Keratinocyte (primary cell): ENCODE measurements around the gene COMMD4.

ENCODE experiments used
- EZH2 ChIP-seq: IDR thresholded peaks from one replicate; pipeline ENCODE4 v1.6.1; 2012; ENCODE audit warnings: inconsistent platforms, mild to moderate bottlenecking, low read length, moderate library complexity
- TF ChIP-seq, protein P1 (sequence below), 3 experiments: IDR thresholded peaks in 1 of 3; conservative IDR thresholded peaks in 1 of 3; optimal IDR thresholded peaks in 1 of 3; 2 replicates in 2 of 3; 3 replicates in 1 of 3; pipeline versions ENCODE3 to v1.5.1; 2011; ENCODE audit warnings: low read length in 3 of 3, mild to moderate bottlenecking in 3 of 3, moderate library complexity in 2 of 3, control low read depth in 1 of 3, inconsistent platforms in 1 of 3; ENCODE audit not compliant: insufficient read depth in 2 of 3; ENCODE audit errors: extremely low read depth in 1 of 3

GRCh38 chr15:75356517-75356916 is 20.7 kb downstream of the COMMD4 start:
- TF ChIP-seq, protein P1, sequence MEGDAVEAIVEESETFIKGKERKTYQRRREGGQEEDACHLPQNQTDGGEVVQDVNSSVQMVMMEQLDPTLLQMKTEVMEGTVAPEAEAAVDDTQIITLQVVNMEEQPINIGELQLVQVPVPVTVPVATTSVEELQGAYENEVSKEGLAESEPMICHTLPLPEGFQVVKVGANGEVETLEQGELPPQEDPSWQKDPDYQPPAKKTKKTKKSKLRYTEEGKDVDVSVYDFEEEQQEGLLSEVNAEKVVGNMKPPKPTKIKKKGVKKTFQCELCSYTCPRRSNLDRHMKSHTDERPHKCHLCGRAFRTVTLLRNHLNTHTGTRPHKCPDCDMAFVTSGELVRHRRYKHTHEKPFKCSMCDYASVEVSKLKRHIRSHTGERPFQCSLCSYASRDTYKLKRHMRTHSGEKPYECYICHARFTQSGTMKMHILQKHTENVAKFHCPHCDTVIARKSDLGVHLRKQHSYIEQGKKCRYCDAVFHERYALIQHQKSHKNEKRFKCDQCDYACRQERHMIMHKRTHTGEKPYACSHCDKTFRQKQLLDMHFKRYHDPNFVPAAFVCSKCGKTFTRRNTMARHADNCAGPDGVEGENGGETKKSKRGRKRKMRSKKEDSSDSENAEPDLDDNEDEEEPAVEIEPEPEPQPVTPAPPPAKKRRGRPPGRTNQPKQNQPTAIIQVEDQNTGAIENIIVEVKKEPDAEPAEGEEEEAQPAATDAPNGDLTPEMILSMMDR (optimal IDR thresholded peaks at IDR 0.05 in 1 of 3, IDR thresholded peaks at IDR 0.05 in 1 of 3, conservative IDR thresholded peaks at IDR 0.05 in 1 of 3; ENCODE audit: extremely low read depth in 1 of 3, insufficient read depth in 2 of 3, low read length in 3 of 3): no peak
- TF ChIP-seq EZH2: no peak
